Gastrocnemius medialis (tissue), 4 donors: Measurements from ENCODE around the gene TBXA2R. TPM values are rescaled to one million over a fixed set of nuclear protein-coding genes. Genes with fewer than 3 reads are reported as not detected.

Experiments used
- ATAC-seq, 2 donors: fragments of 150-250 bp; one replicate each; pipeline ENCODE4 v1.9.1; 2016
- DNase-seq, 2 donors: peaks; one replicate each; pipeline ENCODE4 v3.0.0-alpha.2; 2019
- H3K27ac ChIP-seq, 4 donors: fragments of 200-600 bp; sonication (generic); 1 replicate in 1 of 4; 2 replicates in 3 of 4; pipeline ENCODE4 v1.5.1; 2016 to 2018; ENCODE audit warnings: mild to moderate bottlenecking in 2 of 4, moderate library complexity in 1 of 4
- H3K27me3 ChIP-seq, 3 donors: fragments of 200-600 bp; sonication (generic) in 2 of 3; 1 replicate in 1 of 3; 2 replicates in 2 of 3; pipeline versions ENCODE4 v1.5.1 to v1.6.0; 2016 to 2019; ENCODE audit warnings: mild to moderate bottlenecking in 1 of 3, moderate library complexity in 1 of 3
- H3K36me3 ChIP-seq, 2 donors: fragments of 200-600 bp; sonication (generic) in 1 of 2; one replicate each; pipeline ENCODE4 v1.5.1; 2017 to 2018
- H3K4me1 ChIP-seq, 2 donors: fragments of 200-600 bp; sonication (generic) in 1 of 2; one replicate each; pipeline ENCODE4 v1.5.1; 2016 to 2017; ENCODE audit warnings: mild to moderate bottlenecking in 2 of 2
- H3K4me3 ChIP-seq, 4 donors: fragments of 200-600 bp; sonication (generic) in 3 of 4; 1 replicate in 1 of 4; 2 replicates in 3 of 4; pipeline ENCODE4 v1.5.1; 2016 to 2019; ENCODE audit warnings: mild to moderate bottlenecking in 2 of 4
- H3K9me3 ChIP-seq, 3 donors: fragments of 200-600 bp; sonication (generic) in 2 of 3; 1 replicate in 1 of 3; 2 replicates in 2 of 3; pipeline ENCODE4 v1.5.1; 2016 to 2019
- POLR2A ChIP-seq, 2 donors: fragments of 450-650 bp; IDR thresholded peaks; one replicate each; pipeline ENCODE4 v1.6.1; 2017; ENCODE audit warnings: antibody characterized with exemption in 2 of 2, mild to moderate bottlenecking in 2 of 2, moderate library complexity in 2 of 2
- in situ Hi-C, 4 donors: fragments of 200-750 bp; cut with MboI; loops; one replicate each; pipeline versions ENCODE4 v1.15.0 to v1.8.0; 2017; ENCODE audit warnings: low sequenced_read_pairs in 4 of 4
- intact Hi-C: fragments of 100-400 bp; cut with DNase I; formaldehyde crosslinking; loops from one replicate; pipeline ENCODE4 v1.15.1; 2023; ENCODE audit warnings: low total_unique reads
- total RNA-seq, 4 donors: library from RNA; depleted of rRNA; stranded (reverse); fragments of >200 nt; gene quantifications; one replicate each; pipeline versions ENCODE4 v1.1.0 to v1.2.3, GENCODE V29; 2016
- TF ChIP-seq, protein P1 (sequence below), 5 experiments: fragments of 450-650 bp in 3 of 5; fragments of 200-600 bp in 2 of 5; sonication (generic) in 2 of 5; IDR thresholded peaks in 4 of 5; conservative IDR thresholded peaks in 1 of 5; 1 replicate in 4 of 5; 2 replicates in 1 of 5; pipeline ENCODE4 v1.5.1; 2016 to 2019; ENCODE audit warnings: antibody characterized with exemption in 5 of 5, mild to moderate bottlenecking in 3 of 5, moderate library complexity in 3 of 5

The TBXA2R gene
- total RNA-seq, 4 donors from 2014 or later = 0.36 to 1.2 (median 0.51) TPM; not detected in 1

DNA sequence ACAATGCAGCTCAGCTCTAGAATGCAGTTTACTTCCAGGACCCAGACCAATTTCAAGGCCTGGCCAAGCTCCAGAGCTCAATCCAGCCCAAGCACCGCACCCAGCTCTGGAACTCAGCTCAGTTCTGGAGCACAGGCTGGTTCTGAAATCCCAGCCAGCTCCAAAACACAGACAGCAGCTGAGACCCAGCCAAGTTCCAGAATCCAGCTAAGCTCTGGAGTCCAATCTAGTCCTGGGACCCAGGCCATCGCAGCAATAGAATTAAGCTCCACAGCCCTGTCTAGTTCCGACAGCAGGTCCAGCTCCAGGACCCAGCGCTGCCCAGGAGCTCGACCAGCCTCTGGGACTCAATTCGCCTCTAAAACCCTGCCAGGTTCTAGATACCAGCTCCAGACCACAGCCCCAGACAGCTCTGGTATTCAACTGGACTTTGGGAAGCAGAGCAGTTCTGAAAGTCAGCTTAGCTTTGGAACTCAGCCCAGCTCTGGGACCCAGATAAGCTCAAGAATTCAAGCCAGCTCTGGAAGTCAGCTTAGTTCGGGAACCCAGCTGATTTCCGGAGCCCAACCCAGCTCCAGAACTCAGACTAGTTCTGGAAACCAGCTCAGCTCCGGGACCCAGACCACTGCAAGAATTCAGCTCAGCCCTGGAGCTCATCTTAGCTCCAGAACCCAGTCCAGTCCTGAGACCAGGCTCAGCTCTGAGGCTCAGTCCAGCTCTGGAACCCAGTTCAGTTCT is 14.6 kb downstream of the TBXA2R start:
- intact Hi-C loops = no loop called here
- Histone ChIP-seq H3K4me3 (no peak overlapping the region), H3K27ac (no peak overlapping the region), H3K36me3 (no peaks in the 10 kb centered on the region), H3K4me1 (peaks cover 3 to 4% of the 10 kb centered on the region in 2 donors), H3K27me3 (peaks cover 0 to 2% (median 0%) of the 10 kb centered on the region in 3 donors), H3K9me3 (no peaks in the 10 kb centered on the region)
- DNase-seq (no peak), ATAC-seq (no peak)
- TF ChIP-seq POLR2A (IDR thresholded peaks at IDR 0.05) = no peak
- TF ChIP-seq, protein P1, sequence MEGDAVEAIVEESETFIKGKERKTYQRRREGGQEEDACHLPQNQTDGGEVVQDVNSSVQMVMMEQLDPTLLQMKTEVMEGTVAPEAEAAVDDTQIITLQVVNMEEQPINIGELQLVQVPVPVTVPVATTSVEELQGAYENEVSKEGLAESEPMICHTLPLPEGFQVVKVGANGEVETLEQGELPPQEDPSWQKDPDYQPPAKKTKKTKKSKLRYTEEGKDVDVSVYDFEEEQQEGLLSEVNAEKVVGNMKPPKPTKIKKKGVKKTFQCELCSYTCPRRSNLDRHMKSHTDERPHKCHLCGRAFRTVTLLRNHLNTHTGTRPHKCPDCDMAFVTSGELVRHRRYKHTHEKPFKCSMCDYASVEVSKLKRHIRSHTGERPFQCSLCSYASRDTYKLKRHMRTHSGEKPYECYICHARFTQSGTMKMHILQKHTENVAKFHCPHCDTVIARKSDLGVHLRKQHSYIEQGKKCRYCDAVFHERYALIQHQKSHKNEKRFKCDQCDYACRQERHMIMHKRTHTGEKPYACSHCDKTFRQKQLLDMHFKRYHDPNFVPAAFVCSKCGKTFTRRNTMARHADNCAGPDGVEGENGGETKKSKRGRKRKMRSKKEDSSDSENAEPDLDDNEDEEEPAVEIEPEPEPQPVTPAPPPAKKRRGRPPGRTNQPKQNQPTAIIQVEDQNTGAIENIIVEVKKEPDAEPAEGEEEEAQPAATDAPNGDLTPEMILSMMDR (IDR thresholded peaks at IDR 0.05 in 4 of 5, conservative IDR thresholded peaks at IDR 0.05 in 1 of 5) = no peak
- in situ Hi-C loops = no loop called here

DNA sequence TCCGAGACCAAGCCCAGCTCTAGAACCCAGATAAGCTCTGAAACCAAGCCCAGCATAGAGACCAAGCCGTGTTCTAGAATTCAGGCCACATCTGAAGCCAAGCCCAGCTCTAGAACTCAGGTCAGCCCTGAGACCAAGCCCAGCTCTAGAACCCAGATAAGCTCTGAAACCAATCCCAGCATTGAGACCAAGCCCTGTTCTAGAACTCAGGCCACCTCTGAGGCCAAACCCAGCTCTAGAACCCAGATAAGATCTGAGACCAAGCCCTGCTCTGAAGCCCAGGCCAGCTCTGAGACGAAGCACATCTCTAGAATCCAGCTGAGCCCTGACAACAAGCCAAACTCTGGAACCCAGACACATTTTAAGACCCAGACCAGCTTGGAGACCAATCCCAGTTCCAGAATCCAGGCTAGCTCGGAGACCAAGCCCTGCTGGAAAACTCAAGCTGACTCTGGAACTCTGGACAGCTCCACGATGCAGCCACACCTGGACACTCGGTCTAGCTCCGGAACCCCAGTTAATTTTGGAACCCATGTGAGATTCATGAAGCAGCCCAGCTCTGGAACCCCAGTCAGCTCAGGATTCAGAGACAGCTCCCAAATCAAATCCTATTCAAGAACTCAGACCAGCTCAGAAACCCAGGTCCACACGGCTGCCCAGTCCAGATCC is 15.6 kb downstream of the TBXA2R start:
- DNase-seq = no peak
- no peaks in the 10 kb centered on the region for H3K36me3 ChIP-seq
- in situ Hi-C loops (no loop called here), intact Hi-C loops (no loop called here)
- no peak overlapping the region for H3K4me3 ChIP-seq
- TF ChIP-seq, protein P1 (IDR thresholded peaks at IDR 0.05 in 4 of 5, conservative IDR thresholded peaks at IDR 0.05 in 1 of 5) = no peak
- no peak for TF ChIP-seq POLR2A (IDR thresholded peaks at IDR 0.05)
- no peaks in the 10 kb centered on the region for H3K9me3 ChIP-seq
- H3K27ac ChIP-seq = no peak overlapping the region
- H3K27me3 ChIP-seq = peaks cover 3 to 7% (median 6%) of the 10 kb centered on the region in 3 donors
- no peak for ATAC-seq
- H3K4me1 ChIP-seq = peaks cover 5 to 10% of the 10 kb centered on the region in 2 donors

DNA sequence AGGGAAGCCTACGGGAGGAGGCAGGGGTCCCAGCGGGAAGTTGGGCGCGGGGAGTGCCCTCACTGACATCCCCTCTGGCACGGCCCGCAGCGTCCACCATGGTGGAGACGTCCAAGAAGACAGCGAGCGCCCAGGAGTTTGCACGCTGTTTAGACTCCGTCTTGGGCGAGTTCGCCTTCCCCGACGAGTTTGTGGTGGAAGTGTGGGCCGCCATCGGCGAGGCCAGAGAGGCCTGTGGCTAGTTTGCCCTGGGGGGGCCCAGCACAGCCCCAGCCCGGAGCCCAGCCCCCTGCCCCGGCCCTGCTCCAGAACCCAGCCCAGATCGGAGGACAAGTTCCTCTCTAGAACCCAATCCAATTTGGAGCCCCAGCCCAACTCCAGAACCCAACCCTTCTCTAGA is 16.7 kb downstream of the TBXA2R start:
- H3K4me1 ChIP-seq = peaks cover 10 to 11% of the 10 kb centered on the region in 2 donors
- TF ChIP-seq POLR2A (IDR thresholded peaks at IDR 0.05) = no peak
- TF ChIP-seq, protein P1 (IDR thresholded peaks at IDR 0.05 in 4 of 5, conservative IDR thresholded peaks at IDR 0.05 in 1 of 5) = no peak
- DNase-seq = no peak
- intact Hi-C loops (no loop called here), in situ Hi-C loops (no loop called here)
- peaks cover 10 to 15% (median 15%) of the 10 kb centered on the region in 3 donors for H3K27me3 ChIP-seq
- H3K9me3 ChIP-seq = no peaks in the 10 kb centered on the region
- no peak for ATAC-seq
- H3K4me3 ChIP-seq = no peak overlapping the region
- no peaks in the 10 kb centered on the region for H3K36me3 ChIP-seq
- no peak overlapping the region for H3K27ac ChIP-seq

DNA sequence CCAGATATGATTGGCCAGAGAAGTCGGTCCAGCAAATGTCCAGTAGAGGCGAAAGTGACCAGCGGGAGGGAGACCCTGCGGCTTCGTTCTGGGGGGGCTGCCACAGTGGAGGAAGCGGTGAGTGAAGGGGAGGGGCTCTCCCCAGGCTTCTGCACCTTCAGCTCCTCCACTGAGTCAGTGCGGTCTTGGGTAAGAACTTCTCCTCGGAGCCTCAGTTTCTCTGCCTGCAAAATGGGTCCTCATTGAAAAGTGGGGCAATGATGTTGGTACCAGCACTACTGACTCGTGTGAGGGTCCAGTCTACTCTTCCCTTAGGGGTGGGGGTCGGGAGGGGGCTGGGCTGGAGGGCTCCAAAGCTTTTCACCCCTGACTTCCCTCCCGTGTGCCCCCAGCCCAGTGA is 17.2 kb downstream of the TBXA2R start:
- H3K9me3 ChIP-seq = no peaks in the 10 kb centered on the region
- H3K27ac ChIP-seq = no peak overlapping the region
- ATAC-seq (no peak), DNase-seq (no peak)
- peaks cover 10 to 11% of the 10 kb centered on the region in 2 donors for H3K4me1 ChIP-seq
- intact Hi-C loops (no loop called here), in situ Hi-C loops (no loop called here)
- TF ChIP-seq POLR2A (IDR thresholded peaks at IDR 0.05) = no peak
- TF ChIP-seq, protein P1 (IDR thresholded peaks at IDR 0.05 in 4 of 5, conservative IDR thresholded peaks at IDR 0.05 in 1 of 5) = no peak
- H3K36me3 ChIP-seq = no peaks in the 10 kb centered on the region
- H3K27me3 ChIP-seq = peaks cover 12 to 15% (median 15%) of the 10 kb centered on the region in 3 donors
- no peak overlapping the region for H3K4me3 ChIP-seq
